ENCODE data around the gene SLC6A7.

Gene SLC6A7

GRCh38 chr5:150189728-150190502 is at the start of gene SLC6A7:
Gene SLC6A7 (plus strand): TSS chr5:150190062. CDS start chr5:150190328, 266 bp downstream.
- DNase-seq: no peak

DNA sequence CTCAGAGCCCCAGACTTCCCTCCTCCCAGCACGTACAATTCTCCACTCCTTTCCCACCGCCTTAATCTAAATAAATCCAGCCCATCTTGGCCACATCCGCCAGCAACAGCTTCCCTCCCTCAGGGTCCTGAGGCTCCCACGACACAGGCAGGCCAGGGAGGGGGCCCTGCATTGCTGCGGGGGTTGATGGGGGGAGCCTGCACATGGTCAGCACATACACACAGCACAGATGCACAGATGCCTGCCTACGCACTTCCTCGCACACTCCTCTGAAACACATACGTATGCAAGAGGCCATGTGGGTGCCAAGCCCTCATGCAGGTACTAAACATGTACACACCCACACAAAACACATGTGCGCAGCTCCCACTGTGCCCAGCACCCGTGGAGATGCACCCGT is 49.0 kb upstream of the SLC6A7 start:
- peak; percentile 62 for DNase-seq

- DNase-seq: peak; percentile 29
Observed at GRCh38 chr5:150141544-150142184, 48.2 kb upstream of the SLC6A7 start.

GRCh38 chr5:150142185-150142958 is 47.5 kb upstream of the SLC6A7 start:
- no peak for DNase-seq

DNA sequence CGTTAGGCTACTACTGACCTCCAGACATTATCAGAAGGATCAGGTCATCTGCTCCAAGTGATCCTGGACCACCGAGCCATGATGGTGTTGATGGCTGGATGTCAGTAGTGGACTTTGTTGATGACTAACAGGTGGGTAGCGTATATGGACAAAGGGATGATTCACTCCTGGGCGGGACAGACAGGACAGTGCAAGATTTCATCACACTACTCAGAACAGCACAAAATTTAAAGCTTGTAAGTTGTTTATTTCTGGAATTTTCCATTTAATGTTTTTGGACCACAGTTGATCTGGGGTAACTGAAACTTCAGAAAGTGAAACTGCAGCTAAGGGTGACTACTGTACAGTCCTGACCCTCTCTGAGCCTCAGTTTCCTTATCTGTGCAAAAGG is 46.9 kb upstream of the SLC6A7 start:
- DNase-seq: no peak

DNA sequence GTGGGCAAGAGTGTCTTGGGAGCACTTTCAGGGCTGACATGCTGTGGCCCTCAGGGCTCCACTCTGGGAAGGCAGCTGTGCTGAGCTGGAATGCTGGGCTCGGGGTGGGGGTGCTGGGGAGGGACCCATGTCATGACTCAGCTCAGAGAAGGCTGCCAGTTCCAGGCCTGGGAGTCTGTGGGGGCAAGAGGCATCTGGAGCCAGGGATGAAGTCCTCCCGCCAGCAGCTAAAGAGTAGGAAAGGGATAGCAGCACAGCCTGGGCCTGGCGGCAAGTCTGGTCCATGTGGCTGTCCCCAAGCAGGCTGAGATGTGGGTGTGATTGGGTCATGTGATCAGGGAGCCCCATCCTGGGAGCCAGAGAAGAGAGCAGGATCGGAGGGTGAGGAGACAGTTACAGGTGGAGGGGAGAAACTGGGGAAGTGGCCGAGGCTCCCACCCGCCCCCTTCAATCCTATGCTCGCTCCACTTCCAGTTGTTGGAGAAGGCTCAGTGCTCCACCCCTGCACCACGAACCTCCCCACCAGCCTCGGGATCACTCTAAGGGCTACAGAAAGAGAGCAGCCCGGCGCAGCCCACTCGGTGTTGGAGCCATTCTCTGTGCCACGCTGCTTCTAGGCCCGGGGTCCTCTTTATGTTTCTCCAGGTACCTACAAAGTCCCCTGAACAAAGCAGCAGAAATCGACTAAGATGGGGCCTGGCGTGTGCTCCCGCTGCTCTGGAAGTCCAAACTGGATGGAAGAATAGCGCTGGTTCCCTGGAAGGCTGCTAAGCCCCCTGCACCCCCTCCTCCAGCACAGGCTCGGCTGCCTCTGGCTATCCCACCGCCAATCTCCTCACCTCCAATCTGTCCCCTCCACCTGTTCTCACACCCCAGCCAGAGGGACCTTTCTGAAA is 46.3 kb upstream of the SLC6A7 start:
- DNase-seq: peak; percentile 82

DNA sequence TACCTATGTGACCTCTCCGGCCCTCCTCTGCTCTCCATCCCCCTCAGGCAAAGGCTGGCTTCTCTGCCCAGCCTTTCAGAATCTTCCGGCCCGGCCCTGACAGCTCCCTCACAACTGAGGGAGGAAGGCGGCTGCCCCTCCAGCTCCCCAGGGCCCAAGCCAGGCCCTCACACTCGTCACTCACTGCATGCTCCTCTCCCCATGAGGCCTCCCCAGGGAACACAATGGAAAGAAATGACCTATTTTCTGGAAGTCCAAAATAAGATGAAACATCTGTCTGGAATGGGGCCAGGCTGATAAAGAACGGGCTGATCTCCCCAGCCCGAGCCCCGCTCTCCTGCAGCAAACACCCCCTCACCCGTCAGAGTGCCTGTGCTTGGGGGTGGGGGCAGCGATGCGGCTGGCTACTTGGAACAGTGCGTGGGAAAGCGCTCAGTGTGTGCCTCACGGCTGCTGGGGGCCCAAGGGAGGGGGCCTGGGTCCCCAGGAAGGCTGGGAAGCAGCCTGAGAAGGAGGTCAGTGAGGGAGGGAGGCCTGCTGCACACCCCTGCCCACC is 45.5 kb upstream of the SLC6A7 start:
- no peak for DNase-seq

DNA sequence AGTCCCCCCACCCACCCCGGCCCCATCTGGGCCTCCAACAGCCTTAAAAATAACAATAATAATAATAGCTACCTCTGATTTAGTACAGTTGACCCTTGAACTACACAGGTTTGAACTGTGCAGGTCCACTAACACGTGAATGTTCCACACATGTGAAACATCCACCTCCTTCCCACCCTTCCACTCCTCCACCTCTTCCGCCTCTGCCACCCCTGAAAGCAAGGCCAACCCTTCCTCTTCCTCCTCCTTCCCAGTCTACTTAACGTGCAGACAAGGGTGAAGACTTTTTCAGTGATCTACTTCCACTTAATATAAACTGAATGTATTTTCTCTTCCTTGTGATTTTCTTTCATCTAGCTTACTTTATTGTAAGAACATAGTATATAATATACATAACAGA is 45.0 kb upstream of the SLC6A7 start:
- no peak for DNase-seq

- DNase-seq: no peak
Observed at GRCh38 chr5:150146235-150146634, 43.6 kb upstream of the SLC6A7 start.

DNA sequence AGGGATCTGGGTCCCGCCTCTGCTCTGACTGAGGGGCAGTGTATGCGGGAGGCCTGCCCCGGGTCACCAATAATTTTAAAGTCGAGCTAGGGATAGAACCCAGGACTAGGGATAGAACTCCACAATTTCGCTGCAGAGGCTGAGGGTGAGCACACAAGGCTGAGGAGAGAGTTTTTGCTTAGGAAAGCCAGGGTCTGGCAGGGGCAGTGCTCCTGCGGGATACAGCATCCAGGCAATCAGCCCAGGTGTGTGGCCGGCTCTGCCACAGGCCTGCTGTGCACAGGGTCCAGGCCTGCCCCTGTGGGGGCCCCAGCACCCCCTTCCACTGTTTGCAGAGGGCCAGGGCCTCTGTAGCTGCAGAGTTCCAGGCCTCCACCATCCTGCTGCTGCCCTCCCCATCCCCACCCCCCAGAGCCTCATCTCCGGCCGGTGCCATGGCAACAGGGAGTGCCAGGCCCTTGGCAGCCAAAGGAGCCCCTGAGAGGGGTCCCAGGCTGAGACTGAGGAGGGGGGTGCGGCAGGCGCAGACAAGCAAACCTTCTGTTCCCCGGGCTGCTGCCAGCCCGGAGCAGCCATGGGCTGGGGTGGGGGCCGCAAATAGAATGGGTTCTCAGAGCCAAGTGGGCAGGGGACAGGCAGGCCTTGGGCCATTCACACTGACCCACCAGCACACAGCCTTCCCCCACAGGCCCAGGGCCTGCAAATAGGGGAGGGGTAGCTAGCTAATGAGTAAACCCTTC is 42.8 kb upstream of the SLC6A7 start:
- DNase-seq: peak; percentile 71

- peak; percentile 19 for DNase-seq
Observed at GRCh38 chr5:150147670-150148069, 42.2 kb upstream of the SLC6A7 start.

DNA sequence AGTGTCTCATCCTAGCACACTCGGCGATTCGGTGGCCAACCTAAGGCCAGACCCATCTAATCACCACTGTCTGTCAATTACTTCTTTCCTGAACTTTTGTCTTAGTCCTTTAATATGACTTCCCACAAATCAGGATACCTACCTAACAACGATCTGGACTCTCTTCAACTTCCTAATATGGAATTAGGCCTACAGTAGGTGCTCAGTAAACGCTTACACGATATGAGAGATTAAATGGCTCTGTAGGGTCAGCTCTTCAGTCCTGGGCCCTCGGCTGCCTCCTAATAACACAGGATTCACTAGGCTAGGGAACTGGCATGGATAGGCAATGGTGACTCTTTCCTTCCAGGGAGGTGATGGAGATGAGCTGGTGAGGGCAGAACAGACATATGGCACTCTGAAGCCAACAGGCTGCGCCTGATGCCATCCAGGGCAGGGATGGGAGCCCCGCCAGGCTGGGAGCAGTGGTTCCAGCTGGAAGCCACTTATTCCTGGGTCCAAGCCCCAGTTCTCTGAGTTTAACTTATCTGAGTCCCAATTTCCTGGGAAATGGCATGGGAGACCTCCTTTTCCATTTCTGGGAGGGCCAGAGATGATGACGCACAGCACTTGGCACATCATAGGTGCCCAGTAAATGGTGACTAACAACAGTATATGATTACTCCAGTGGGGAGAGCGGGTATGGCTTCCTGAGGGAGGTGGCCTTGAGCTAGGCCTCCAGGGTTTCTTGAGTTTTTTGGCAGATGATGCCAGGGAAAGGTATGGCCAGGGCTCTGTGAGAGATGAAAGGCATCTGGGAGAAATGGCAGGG is 41.5 kb upstream of the SLC6A7 start:
- peak; percentile 20 for DNase-seq

DNA sequence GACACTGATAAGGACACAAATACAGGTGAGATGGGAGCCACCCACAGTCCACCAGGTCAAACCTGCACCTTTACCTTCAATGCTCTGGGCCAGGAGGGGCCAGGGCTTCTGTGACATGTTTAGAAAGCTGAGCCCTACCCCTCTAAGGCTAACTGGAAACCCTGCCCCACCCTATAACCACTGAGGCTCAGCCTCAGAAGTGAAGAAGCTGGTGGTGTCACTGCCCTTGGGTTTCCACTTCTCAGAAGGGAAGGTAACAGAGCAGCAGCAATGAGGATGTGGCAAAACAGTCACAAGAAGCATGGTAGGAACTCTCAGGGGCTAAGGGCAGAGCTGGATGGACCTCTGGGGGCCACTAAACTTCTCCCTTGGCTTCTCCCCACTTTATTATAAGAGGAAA is 40.2 kb upstream of the SLC6A7 start:
- no peak for DNase-seq

GRCh38 chr5:150152636-150153462 is 37.0 kb upstream of the SLC6A7 start:
- no peak for DNase-seq

DNA sequence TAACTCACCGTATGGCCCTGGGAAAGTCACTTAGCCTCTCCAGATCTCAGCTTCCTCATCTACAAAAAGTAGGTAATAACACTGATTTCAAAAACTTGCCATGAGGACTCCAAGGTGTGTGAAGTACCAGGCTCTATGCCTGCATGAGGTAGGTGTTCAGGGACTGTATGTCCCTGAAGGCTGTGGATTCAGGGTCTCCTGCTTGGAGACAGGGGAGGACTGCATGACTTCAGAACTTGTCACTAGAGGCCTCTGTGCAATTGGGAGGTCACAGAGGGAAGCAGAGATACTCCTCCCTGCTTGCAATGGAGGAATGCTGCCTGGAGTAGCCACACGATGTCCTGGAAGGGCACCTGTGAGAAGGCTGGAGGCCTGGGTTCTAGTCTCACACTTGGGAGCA is 36.4 kb upstream of the SLC6A7 start:
- no peak for DNase-seq

DNA sequence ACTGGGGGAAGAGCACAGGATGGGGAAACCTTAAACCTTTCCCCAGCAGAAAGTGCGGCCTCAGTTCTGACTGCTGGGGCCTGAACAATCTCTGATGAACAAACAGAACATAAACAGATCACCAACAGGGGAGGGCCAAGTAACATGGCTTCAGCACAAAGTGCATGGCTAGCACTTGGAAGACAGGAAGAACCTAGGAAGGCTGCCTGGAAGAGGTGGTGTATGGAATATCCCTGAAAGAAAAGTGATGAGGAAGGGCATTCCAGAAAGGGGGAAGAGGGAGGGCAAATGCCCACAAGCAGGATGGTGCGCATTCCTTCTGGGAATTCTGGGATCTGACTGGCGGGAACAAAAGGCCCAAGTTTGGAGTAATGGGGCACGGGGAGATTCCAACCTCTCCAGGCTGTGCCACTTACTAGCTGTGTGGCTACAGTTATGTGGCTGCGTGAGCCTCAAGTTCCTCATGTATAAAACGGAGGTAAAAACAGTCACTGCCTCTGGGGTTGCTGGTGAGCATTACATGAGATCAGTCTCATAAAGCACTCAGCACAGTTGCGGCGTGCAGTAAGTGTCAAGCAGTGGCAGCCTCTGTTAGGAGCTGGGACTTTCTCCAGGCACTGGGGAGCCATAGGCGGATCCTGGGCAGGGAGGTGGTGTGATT is 35.8 kb upstream of the SLC6A7 start:
- no peak for DNase-seq

GRCh38 chr5:150154618-150155128 is 35.2 kb upstream of the SLC6A7 start:
- DNase-seq: no peak

GRCh38 chr5:150155258-150156026 is 34.4 kb upstream of the SLC6A7 start, which contains the start of gene PDGFRB:
Gene PDGFRB (minus strand): TSS chr5:150155845. CDS start chr5:150137047, 18,798 bp downstream.
- peak; percentile 96 for DNase-seq
